ENCODE measurements around the gene SH2D1B.

The SH2D1B gene

DNA sequence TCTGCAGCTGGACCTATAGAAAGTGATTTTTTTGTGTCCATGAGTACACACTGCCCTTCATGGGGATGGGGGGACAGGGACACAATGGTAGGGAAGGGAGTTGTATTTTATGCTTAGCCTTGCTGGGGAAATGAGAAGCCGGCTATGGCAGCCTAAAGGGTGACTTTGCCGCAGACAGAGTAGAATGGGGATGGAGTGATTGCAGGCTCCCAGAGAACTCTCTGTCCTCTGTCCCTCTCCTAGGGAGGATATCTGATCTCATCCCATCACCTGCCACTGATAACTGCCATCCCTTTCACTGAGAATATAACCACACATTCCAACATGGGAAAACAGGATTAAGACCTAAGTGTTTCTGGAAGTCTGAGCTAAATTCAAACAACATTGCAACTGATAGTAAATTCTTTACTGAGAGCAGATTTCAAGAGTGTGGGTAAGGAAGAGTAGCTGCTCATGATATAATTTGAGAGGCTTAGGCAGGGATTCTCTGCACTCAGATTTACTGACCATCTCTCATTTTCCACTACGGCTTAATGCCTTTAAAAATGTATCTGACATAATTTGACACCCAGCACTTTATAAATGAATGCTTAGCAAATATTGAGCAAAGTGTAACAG is 13.9 kb downstream of the SH2D1B start:
- H3K9ac ChIP-seq, result no peak overlapping the region
- H3K36me3 ChIP-seq (ENCODE audit: insufficient read depth), result no peaks in the 10 kb centered on the region
- no peak overlapping the region for H3K4me2 ChIP-seq
- TF ChIP-seq, protein P1, sequence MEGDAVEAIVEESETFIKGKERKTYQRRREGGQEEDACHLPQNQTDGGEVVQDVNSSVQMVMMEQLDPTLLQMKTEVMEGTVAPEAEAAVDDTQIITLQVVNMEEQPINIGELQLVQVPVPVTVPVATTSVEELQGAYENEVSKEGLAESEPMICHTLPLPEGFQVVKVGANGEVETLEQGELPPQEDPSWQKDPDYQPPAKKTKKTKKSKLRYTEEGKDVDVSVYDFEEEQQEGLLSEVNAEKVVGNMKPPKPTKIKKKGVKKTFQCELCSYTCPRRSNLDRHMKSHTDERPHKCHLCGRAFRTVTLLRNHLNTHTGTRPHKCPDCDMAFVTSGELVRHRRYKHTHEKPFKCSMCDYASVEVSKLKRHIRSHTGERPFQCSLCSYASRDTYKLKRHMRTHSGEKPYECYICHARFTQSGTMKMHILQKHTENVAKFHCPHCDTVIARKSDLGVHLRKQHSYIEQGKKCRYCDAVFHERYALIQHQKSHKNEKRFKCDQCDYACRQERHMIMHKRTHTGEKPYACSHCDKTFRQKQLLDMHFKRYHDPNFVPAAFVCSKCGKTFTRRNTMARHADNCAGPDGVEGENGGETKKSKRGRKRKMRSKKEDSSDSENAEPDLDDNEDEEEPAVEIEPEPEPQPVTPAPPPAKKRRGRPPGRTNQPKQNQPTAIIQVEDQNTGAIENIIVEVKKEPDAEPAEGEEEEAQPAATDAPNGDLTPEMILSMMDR (conservative IDR thresholded peaks at IDR 0.05; ENCODE audit: low read depth, low read length), result no peak
- no peak overlapping the region for H2AFZ ChIP-seq (ENCODE audit: low read depth)
- H3K27me3 ChIP-seq (ENCODE audit: insufficient read depth, low read depth), result no peaks in the 10 kb centered on the region
- H4K20me1 ChIP-seq (ENCODE audit: insufficient read depth), result no peaks in the 10 kb centered on the region
- peaks cover 16% of the 10 kb centered on the region for H3K4me1 ChIP-seq (ENCODE audit: low read depth, poor library complexity, severe bottlenecking)
- no peak overlapping the region for H3K4me3 ChIP-seq (IDR thresholded peaks at IDR 0.05; ENCODE audit: insufficient read depth, low read depth, low read length)
- no peak overlapping the region for H3K27ac ChIP-seq
- no peaks in the 10 kb centered on the region for H3K79me2 ChIP-seq (ENCODE audit: insufficient read depth, low read depth)

DNA sequence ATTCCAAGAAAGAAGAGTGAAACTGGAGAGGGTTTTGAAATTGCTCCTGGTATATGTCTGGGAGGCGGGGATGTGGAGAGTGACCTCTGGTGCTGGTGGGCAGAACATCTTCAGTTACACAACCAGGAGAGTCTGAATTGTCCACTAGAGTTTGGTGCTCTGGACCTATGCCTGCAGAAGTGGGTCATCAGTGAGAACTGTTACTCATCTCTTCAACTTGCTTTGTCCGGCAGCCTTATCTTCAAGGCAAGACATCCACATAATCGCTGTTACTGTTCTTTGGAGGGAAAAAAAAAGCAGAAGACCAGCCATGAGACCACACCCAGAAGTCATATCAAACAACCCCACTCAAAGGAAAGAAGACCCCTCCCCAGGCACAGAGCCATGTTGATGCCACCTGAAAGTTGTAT is 14.9 kb downstream of the SH2D1B start:
- Histone ChIP-seq H3K4me3 (IDR thresholded peaks at IDR 0.05; ENCODE audit: insufficient read depth, low read depth, low read length) (no peak overlapping the region), H3K79me2 (ENCODE audit: insufficient read depth, low read depth) (no peaks in the 10 kb centered on the region), H3K36me3 (ENCODE audit: insufficient read depth) (no peaks in the 10 kb centered on the region), H3K9ac (no peak overlapping the region), H3K27me3 (ENCODE audit: insufficient read depth, low read depth) (no peaks in the 10 kb centered on the region), H4K20me1 (ENCODE audit: insufficient read depth) (no peaks in the 10 kb centered on the region), H2AFZ (ENCODE audit: low read depth) (no peak overlapping the region), H3K27ac (no peak overlapping the region), H3K4me1 (ENCODE audit: low read depth, poor library complexity, severe bottlenecking) (peaks cover 20% of the 10 kb centered on the region), H3K4me2 (no peak overlapping the region)
- TF ChIP-seq, protein P1 (conservative IDR thresholded peaks at IDR 0.05; ENCODE audit: low read depth, low read length), result no peak

DNA sequence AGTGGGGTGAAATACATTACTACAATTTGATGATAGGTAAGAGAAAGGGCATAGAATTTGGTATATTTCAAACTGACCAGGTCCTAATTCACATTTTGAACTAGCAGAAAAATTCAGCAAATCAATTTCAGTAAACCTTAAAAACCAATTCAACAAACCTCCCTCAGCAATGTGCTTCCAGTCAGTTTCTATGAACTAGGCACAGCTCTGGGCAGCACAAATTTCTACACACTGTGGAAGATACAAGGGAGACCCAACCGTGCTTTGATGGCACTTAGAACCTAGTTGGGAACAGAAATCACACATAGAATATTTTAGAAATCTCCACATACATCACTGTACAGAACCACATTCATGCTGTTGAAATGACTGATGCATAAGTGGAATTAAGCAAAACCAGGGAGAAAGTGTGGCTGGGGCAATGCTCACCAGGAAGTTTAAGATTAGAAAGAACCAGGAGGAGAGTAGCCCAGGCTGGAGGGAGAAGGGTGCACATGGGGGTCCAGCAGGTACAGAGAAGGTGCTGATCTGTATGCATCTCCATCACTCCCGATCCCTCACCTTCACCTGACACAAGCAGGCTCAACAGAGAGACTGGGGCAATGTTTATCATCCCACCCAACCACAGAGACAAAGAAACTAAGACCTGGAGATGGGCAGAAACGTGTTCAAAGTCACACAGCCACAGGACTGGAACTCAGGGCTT is 15.6 kb downstream of the SH2D1B start:
- no peak overlapping the region for H3K27ac ChIP-seq
- H3K4me2 ChIP-seq, result no peak overlapping the region

DNA sequence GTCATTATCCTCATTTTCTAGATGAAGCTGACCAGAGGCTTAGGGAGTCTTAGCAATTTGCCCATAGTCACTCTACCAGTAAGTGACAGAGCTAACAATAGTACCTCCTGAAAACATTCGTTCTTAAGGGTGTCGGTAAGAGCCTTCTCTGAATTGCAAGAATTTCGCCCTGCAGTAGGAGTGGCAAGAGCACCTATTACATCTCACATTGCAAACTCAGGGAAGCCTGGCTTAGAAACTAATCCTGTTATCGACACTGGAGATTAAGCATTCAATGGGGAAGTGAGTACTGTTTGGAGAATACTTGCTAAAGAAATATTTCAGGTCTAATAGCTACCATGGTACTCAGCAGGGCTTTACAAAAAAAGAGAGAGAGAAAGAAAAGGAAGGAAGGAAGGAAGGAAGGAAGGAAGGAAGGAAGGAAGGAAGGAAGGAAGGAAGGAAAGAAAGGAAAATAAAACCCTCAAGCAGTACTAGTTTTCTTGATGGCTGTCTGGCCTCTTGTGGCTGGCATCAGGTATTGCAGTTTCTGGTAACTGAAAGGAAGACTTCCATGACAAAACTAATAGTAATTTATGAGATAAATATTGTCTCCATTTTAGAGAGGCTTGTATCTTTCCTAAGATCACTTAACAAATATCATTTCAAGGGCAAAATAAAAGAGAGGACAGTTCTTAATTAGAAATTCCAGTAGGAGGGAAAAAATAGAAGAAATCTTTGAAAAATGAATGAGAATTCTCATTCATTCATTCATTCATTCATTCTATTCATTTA is 20.0 kb downstream of the SH2D1B start:
- no peaks in the 10 kb centered on the region for H3K79me2 ChIP-seq (ENCODE audit: insufficient read depth, low read depth)
- H3K36me3 ChIP-seq (ENCODE audit: insufficient read depth), result no peaks in the 10 kb centered on the region
- H3K4me3 ChIP-seq (IDR thresholded peaks at IDR 0.05; ENCODE audit: insufficient read depth, low read depth, low read length), result no peak overlapping the region
- H3K27me3 ChIP-seq (ENCODE audit: insufficient read depth, low read depth), result no peaks in the 10 kb centered on the region
- H3K27ac ChIP-seq, result no peak overlapping the region
- no peak overlapping the region for H3K9ac ChIP-seq
- H2AFZ ChIP-seq (ENCODE audit: low read depth), result 0 out of 2 replicates have a peak overlapping the region, but pooled peaks have one; percentile 0
- TF ChIP-seq, protein P1 (conservative IDR thresholded peaks at IDR 0.05; ENCODE audit: low read depth, low read length), result peak; percentile 97
- H4K20me1 ChIP-seq (ENCODE audit: insufficient read depth), result no peaks in the 10 kb centered on the region
- H3K4me1 ChIP-seq (ENCODE audit: low read depth, poor library complexity, severe bottlenecking), result peaks cover 4% of the 10 kb centered on the region
- H3K4me2 ChIP-seq, result no peak overlapping the region

More for the DNA sequence above, 15.6 kb downstream of the SH2D1B start:
- TF ChIP-seq, protein P1 (conservative IDR thresholded peaks at IDR 0.05; ENCODE audit: low read depth, low read length), result no peak
- H4K20me1 ChIP-seq (ENCODE audit: insufficient read depth), result no peaks in the 10 kb centered on the region
- no peaks in the 10 kb centered on the region for H3K79me2 ChIP-seq (ENCODE audit: insufficient read depth, low read depth)
- no peak overlapping the region for H2AFZ ChIP-seq (ENCODE audit: low read depth)
- no peak overlapping the region for H3K4me3 ChIP-seq (IDR thresholded peaks at IDR 0.05; ENCODE audit: insufficient read depth, low read depth, low read length)
- H3K9ac ChIP-seq, result no peak overlapping the region
- peaks cover 20% of the 10 kb centered on the region for H3K4me1 ChIP-seq (ENCODE audit: low read depth, poor library complexity, severe bottlenecking)
- no peaks in the 10 kb centered on the region for H3K27me3 ChIP-seq (ENCODE audit: insufficient read depth, low read depth)
- H3K36me3 ChIP-seq (ENCODE audit: insufficient read depth), result no peaks in the 10 kb centered on the region
